Measurements from ENCODE around the gene FAM50B.

FAM50B gene

DNA sequence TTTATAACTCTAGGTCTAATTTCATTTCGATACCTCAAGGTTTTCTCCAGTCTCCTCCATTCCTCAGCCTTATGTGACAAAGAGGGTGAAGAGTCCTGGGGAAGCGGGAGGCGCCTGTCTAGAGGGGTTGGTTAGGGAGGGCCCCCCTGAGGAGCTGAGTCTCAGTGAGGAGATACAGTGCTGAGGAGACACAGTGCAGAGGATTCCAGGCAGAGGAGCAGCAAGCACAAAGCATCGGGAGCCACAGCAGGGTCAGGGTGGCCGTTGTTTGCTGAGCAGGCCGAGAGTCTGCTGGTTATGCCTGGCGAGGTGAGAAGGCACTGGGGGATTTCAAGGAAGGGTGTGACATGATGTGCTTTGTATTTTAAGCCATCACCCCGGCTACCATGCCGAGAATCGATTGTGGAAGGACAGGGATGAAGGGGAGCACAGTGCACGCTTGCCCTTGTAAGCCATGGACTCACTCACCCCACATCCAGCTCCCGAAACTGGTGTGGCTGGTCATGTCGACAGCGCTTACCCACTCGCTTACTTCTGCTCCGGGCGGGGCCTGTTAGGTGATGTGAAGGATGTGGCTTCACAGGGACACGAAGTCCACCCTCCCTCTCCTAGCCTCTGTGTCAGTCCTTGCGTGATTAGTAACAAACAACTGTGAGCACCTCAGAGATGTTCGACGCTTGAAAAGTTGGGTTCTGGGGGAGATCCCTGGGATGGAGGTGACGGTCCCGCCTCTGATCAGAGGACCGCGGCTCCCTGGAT lies 30.2 kb downstream of the FAM50B start:
- TF ChIP-seq, protein P1, sequence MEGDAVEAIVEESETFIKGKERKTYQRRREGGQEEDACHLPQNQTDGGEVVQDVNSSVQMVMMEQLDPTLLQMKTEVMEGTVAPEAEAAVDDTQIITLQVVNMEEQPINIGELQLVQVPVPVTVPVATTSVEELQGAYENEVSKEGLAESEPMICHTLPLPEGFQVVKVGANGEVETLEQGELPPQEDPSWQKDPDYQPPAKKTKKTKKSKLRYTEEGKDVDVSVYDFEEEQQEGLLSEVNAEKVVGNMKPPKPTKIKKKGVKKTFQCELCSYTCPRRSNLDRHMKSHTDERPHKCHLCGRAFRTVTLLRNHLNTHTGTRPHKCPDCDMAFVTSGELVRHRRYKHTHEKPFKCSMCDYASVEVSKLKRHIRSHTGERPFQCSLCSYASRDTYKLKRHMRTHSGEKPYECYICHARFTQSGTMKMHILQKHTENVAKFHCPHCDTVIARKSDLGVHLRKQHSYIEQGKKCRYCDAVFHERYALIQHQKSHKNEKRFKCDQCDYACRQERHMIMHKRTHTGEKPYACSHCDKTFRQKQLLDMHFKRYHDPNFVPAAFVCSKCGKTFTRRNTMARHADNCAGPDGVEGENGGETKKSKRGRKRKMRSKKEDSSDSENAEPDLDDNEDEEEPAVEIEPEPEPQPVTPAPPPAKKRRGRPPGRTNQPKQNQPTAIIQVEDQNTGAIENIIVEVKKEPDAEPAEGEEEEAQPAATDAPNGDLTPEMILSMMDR (IDR thresholded peaks at IDR 0.05; ENCODE audit: insufficient read depth, low read length, missing control alignments): no peak
- POLR2A ChIA-PET: no interaction called here
- CTCF ChIA-PET: no interaction called here
- no peak for DNase-seq (ENCODE audit: low read depth, low spot score)
- H3K4me3 ChIP-seq (ENCODE audit: low read depth, low read length): no peak overlapping the region

DNA sequence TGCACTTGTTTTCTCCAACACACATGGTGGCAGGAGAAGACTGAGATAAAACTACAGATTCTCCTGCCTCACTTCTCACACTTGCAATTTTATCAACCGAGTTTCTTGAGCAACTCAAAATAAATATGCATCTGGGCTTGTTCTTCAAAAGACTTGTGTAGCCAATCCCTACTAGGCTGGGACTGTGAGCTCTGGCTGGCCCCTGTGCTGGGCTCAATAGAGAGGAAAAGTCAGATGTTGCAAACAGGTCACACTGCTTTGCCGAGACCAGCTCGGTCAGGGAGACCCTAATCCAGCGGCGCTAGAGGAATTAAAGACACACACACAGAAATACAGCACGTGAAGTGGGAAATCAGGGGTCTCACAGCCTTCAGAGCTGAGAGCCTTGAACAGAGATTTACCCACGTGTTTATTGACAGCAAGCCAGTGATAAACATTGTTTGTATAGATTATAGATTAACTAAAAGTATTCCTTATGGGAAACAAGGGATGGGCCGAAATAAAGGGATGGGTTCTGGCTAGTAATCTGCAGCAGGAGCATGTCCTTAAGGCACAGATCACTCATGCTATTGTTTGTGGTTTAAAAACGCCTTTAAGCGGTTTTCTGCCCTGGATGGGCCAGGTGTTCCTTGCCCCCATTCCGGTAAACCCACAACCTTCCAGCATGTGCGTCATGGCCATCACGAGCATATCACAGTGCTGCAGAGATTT lies 32.7 kb downstream of the FAM50B start:
- POLR2A ChIA-PET: interaction anchor here (0.8 kb wide), 1 partner anchor 130 kb away, joined by 5 read pairs; the partner anchor contains the start of gene PXDC1
- no peak for DNase-seq (ENCODE audit: low read depth, low spot score)
- H3K4me3 ChIP-seq (ENCODE audit: low read depth, low read length): no peak overlapping the region
- TF ChIP-seq, protein P1 (IDR thresholded peaks at IDR 0.05; ENCODE audit: insufficient read depth, low read length, missing control alignments): no peak
- CTCF ChIA-PET: interaction anchor here (1.5 to 9.1 kb wide), 3 partner anchors 8 to 137 kb away, joined by 3 to 267 read pairs (median 99); partner anchors contain the start of gene FAM50B

DNA sequence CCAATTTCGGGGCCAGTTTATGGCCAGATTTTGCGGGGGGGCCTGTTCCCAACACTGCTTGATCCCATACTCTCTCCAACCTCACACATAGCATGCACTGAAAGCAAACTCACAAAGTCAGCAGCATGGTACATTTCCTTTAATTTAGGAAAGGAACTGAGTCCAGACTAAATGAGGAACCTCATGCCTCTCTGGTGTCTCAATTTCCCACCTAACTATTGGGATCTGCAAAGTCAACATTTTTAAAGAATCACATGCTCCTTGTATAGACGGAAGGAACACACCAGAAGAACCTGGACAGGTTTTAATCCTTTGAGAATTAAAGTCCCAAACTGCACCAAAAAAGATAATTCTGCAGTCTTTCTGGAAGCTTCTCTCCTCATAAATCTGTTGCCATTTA lies 33.3 kb downstream of the FAM50B start:
- CTCF ChIA-PET: interaction anchor here (1.5 to 9.1 kb wide), 4 partner anchors 9 to 137 kb away, joined by 3 to 267 read pairs (median 53); partner anchors contain the start of gene FAM50B
- POLR2A ChIA-PET: interaction anchor here (0.8 to 1.0 kb wide), 2 partner anchors 131 to 141 kb away, joined by 3 to 5 read pairs; partner anchors contain the start of gene PXDC1
- TF ChIP-seq, protein P1 (IDR thresholded peaks at IDR 0.05; ENCODE audit: insufficient read depth, low read length, missing control alignments): no peak

DNA sequence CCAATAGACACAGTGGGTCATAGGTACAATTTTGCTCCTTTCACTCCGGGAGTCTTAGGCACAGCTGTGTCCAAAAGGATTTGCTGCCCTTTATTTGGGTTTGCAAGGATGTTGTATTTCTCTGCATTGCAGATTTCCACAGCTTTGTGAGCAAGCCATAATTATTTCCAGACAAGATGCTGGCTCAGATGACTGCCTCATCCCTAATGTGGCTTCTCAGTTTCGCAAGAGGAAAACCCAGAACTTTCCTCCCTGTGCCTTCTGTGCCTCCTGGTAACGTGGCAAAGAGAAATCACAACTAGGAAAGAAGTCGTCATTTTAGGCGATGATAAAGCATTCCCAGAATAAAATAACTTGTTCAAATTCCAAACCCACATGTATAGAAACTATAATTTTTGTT lies 33.7 kb downstream of the FAM50B start:
- CTCF ChIA-PET: interaction anchor here (1.5 to 9.1 kb wide), 5 partner anchors 9 to 603 kb away, joined by 3 to 267 read pairs (median 8); partner anchors contain the start of gene FAM50B
- no peak overlapping the region for H3K4me3 ChIP-seq (ENCODE audit: low read depth, low read length)

More for the DNA sequence above, 33.3 kb downstream of the FAM50B start:
- no peak for DNase-seq (ENCODE audit: low read depth, low spot score)
- H3K4me3 ChIP-seq (ENCODE audit: low read depth, low read length): no peak overlapping the region

DNA sequence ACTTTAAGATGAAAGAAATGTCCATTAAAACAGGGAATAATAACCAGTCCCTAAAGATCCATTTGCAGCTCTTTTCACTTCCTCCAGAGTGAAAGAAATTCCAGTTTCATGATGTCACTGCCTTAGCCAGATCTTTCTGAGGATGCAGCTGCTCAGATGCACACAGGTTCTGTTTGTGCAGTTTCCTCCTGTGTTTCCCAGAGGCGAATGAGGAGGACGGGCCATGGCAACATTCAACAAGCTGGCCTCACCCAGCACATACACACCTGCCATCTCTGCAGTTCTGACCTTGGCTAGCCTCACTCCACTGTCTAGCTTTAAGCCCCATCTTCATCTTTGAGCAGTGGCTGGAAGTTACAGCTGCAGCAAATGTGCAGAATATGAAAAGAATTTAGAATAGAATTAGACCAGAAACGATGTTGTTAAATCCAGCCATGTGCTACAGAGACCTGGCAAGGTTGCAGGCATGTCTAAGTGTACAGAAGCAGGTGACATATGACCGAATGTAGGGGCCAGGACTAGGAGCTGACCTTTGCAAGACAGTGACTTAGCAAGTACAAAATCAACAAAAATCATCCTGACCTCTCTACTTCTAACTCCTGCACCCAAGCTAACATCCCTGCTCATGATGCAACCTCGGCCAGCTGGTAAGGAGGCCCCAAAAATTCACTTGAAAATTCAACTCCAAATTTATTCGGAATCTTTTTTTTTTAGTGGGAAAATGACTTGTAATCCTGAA lies 35.0 kb downstream of the FAM50B start:
- TF ChIP-seq, protein P1 (IDR thresholded peaks at IDR 0.05; ENCODE audit: insufficient read depth, low read length, missing control alignments): no peak
- no peak overlapping the region; the same call in 1 of the 2 replicates for H3K4me3 ChIP-seq (ENCODE audit: low read depth, low read length)
- DNase-seq (ENCODE audit: low read depth, low spot score): no peak
- CTCF ChIA-PET: interaction anchor here (0.9 to 9.1 kb wide), 9 partner anchors 11 to 604 kb away, joined by 3 to 267 read pairs (median 7); partner anchors contain the start of gene FAM50B
- POLR2A ChIA-PET: interaction anchor here (0.9 to 1.7 kb wide), 5 partner anchors 42 to 135 kb away, joined by 3 to 13 read pairs (median 5); no protein-coding TSS in a partner anchor

More for the DNA sequence above, 33.7 kb downstream of the FAM50B start:
- TF ChIP-seq, protein P1 (IDR thresholded peaks at IDR 0.05; ENCODE audit: insufficient read depth, low read length, missing control alignments): no peak
- POLR2A ChIA-PET: interaction anchor here (0.8 to 1.0 kb wide), 2 partner anchors 131 to 141 kb away, joined by 3 to 5 read pairs; partner anchors contain the start of gene PXDC1
- DNase-seq (ENCODE audit: low read depth, low spot score): peak; percentile 82
